Panc1 (cell line): Measurements from ENCODE around the gene GALNT11. TPM values are rescaled to one million over a fixed set of nuclear protein-coding genes. Genes with fewer than 3 reads are reported as not detected.

Experiments used
- ATAC-seq: fragments of 200-7000 bp; cut with Tn5 transposase; 2 replicates; pipeline ENCODE4 v1.9.1; 2020; ENCODE audit warnings: mild to moderate bottlenecking, moderate library complexity
- BruUV-seq: library from RNA; stranded (reverse); fragments of 400-500 nt; replicated peaks from 2 replicates; lab custom pipeline; 2021; lab: Mats Ljungman, UMichigan
- CTCF ChIA-PET: fragments of 300-600 bp; sonication (Branson Sonifier 250); formaldehyde crosslinking; loops from one replicate; lab custom pipeline; 2022; ENCODE audit warnings: antibody characterized with exemption; lab: Charles Lee
- POLR2A ChIA-PET: fragments of 300-600 bp; sonication (Branson Sonifier 250); formaldehyde crosslinking; loops from one replicate; lab custom pipeline; 2022; ENCODE audit warnings: antibody characterized with exemption; lab: Charles Lee
- DNase-seq: peaks from one replicate; pipeline ENCODE4 v3.0.0-alpha.2; 2010; ENCODE audit warnings: low read depth, low spot score
- H3K27ac ChIP-seq: 2 replicates; pipeline ENCODE4 v1.5.1; 2011; ENCODE audit warnings: mild to moderate bottlenecking, low read length, inconsistent platforms
- H3K27me3 ChIP-seq: fragments of 200-500 bp; sonication (Bioruptor generic); 2 replicates; pipeline ENCODE4 v1.6.0; 2014; ENCODE audit warnings: low read length, inconsistent platforms; ENCODE audit not compliant: control insufficient read depth, insufficient read depth
- H3K36me3 ChIP-seq: fragments of 200-500 bp; sonication (Bioruptor generic); 2 replicates; pipeline ENCODE4 v1.5.1; 2014; ENCODE audit warnings: inconsistent platforms, mild to moderate bottlenecking, low read length, moderate library complexity; ENCODE audit not compliant: control insufficient read depth, insufficient read depth
- H3K4me1 ChIP-seq: 2 replicates; pipeline ENCODE4 v1.5.1; 2011; ENCODE audit warnings: inconsistent platforms, mild to moderate bottlenecking, low read length, moderate library complexity; ENCODE audit not compliant: control insufficient read depth, insufficient read depth
- H3K4me3 ChIP-seq, 2 experiments: 2 replicates each; pipeline ENCODE4 v1.5.1; 2011 to 2012; ENCODE audit warnings: low read depth in 2 of 2, low read length in 2 of 2, mild to moderate bottlenecking in 2 of 2, inconsistent platforms in 1 of 2, moderate library complexity in 1 of 2
- H3K9me3 ChIP-seq: fragments of 200-500 bp; sonication (Bioruptor generic); 2 replicates; pipeline ENCODE4 v1.5.1; 2014; ENCODE audit warnings: low read depth, mild to moderate bottlenecking, inconsistent platforms, low read length, moderate library complexity; ENCODE audit not compliant: control insufficient read depth, insufficient read depth
- POLR2AphosphoS5 ChIP-seq: IDR thresholded peaks from 2 replicates; pipeline ENCODE4 v1.6.1; 2012; ENCODE audit warnings: mild to moderate bottlenecking, low read depth, low read length, moderate library complexity
- SIN3A ChIP-seq: IDR thresholded peaks from 2 replicates; pipeline ENCODE4 v1.6.1; 2012; ENCODE audit warnings: low read depth, mild to moderate bottlenecking, low read length, moderate library complexity, borderline replicate concordance; ENCODE audit not compliant: insufficient read depth
- TCF7L2 ChIP-seq: IDR thresholded peaks from 2 replicates; pipeline ENCODE4 v1.6.1; 2011; ENCODE audit warnings: mild to moderate bottlenecking, low read depth, low read length, inconsistent platforms
- in situ Hi-C: cut with HindIII; loops from 2 replicates; pipeline ENCODE4 v1.10.0; 2016; ENCODE audit warnings: low sequenced_read_pairs, low pct_unique_long_range_greater_than_20kb
- intact Hi-C: fragments of 100-400 bp; cut with micrococcal nuclease; formaldehyde crosslinking; loops from one replicate; pipeline ENCODE4 v1.10.0; 2022; ENCODE audit not compliant: unreplicated experiment
- total RNA-seq: library from RNA; stranded (reverse); gene quantifications from one replicate; pipeline ENCODE4 v1.2.1, GENCODE V29; 2021; ENCODE audit not compliant: unreplicated experiment
- TF ChIP-seq, protein P1 (sequence below): fragments of 450-650 bp; IDR thresholded peaks from 2 replicates; pipeline ENCODE4 v1.5.1; 2017; ENCODE audit warnings: mild to moderate bottlenecking
- TF ChIP-seq, protein P2 (sequence below), 2 experiments: IDR thresholded peaks; 2 replicates each; pipeline ENCODE4 v1.6.1; 2011 to 2012; ENCODE audit warnings: low read depth in 2 of 2, control low read depth in 1 of 2, low read length in 1 of 2, mild to moderate bottlenecking in 1 of 2, moderate library complexity in 1 of 2; ENCODE audit not compliant: insufficient read depth in 1 of 2

GALNT11 gene
- total RNA-seq, 1 experiment from 2014 or later = 48.7 TPM

- no peak for ATAC-seq
- POLR2A ChIA-PET = no interaction called here
- H3K27ac ChIP-seq = no peak overlapping the region
- in situ Hi-C loops = no loop called here
- no peak for DNase-seq
- no TSS peak for BruUV-seq
- no peak overlapping the region for H3K4me3 ChIP-seq
- no peaks in the 10 kb centered on the region for H3K27me3 ChIP-seq
- intact Hi-C loops = no loop called here
- CTCF ChIA-PET = interaction anchor here (0.6 kb wide), 1 partner anchor 341 kb away, joined by 8 read pairs; no protein-coding TSS in a partner anchor
- no peaks in the 10 kb centered on the region for H3K4me1 ChIP-seq
- no peaks in the 10 kb centered on the region for H3K9me3 ChIP-seq
- peaks cover 13% of the 10 kb centered on the region for H3K36me3 ChIP-seq
- TF ChIP-seq SIN3A (no peak), TCF7L2 (no peak), POLR2AphosphoS5 (no peak)
- TF ChIP-seq, protein P1, sequence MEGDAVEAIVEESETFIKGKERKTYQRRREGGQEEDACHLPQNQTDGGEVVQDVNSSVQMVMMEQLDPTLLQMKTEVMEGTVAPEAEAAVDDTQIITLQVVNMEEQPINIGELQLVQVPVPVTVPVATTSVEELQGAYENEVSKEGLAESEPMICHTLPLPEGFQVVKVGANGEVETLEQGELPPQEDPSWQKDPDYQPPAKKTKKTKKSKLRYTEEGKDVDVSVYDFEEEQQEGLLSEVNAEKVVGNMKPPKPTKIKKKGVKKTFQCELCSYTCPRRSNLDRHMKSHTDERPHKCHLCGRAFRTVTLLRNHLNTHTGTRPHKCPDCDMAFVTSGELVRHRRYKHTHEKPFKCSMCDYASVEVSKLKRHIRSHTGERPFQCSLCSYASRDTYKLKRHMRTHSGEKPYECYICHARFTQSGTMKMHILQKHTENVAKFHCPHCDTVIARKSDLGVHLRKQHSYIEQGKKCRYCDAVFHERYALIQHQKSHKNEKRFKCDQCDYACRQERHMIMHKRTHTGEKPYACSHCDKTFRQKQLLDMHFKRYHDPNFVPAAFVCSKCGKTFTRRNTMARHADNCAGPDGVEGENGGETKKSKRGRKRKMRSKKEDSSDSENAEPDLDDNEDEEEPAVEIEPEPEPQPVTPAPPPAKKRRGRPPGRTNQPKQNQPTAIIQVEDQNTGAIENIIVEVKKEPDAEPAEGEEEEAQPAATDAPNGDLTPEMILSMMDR = no peak
- TF ChIP-seq, protein P2, sequence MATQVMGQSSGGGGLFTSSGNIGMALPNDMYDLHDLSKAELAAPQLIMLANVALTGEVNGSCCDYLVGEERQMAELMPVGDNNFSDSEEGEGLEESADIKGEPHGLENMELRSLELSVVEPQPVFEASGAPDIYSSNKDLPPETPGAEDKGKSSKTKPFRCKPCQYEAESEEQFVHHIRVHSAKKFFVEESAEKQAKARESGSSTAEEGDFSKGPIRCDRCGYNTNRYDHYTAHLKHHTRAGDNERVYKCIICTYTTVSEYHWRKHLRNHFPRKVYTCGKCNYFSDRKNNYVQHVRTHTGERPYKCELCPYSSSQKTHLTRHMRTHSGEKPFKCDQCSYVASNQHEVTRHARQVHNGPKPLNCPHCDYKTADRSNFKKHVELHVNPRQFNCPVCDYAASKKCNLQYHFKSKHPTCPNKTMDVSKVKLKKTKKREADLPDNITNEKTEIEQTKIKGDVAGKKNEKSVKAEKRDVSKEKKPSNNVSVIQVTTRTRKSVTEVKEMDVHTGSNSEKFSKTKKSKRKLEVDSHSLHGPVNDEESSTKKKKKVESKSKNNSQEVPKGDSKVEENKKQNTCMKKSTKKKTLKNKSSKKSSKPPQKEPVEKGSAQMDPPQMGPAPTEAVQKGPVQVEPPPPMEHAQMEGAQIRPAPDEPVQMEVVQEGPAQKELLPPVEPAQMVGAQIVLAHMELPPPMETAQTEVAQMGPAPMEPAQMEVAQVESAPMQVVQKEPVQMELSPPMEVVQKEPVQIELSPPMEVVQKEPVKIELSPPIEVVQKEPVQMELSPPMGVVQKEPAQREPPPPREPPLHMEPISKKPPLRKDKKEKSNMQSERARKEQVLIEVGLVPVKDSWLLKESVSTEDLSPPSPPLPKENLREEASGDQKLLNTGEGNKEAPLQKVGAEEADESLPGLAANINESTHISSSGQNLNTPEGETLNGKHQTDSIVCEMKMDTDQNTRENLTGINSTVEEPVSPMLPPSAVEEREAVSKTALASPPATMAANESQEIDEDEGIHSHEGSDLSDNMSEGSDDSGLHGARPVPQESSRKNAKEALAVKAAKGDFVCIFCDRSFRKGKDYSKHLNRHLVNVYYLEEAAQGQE (IDR thresholded peaks at IDR 0.05; ENCODE audit: insufficient read depth in 1 of 2, low read depth in 2 of 2, low read length in 1 of 2) = no peak
Observed at GRCh38 chr7:152140560-152140959, 115.1 kb downstream of the GALNT11 start.

- ChIA-PET POLR2A (no interaction called here), CTCF (no interaction called here)
- no peak for DNase-seq
- Histone ChIP-seq H3K36me3 (peaks cover 18% of the 10 kb centered on the region), H3K27ac (no peak overlapping the region), H3K9me3 (no peaks in the 10 kb centered on the region), H3K4me1 (no peaks in the 10 kb centered on the region), H3K4me3 (no peak overlapping the region), H3K27me3 (no peaks in the 10 kb centered on the region)
- no TSS peak for BruUV-seq
- in situ Hi-C loops = no loop called here
- intact Hi-C loops = no loop called here
- ATAC-seq = no peak
- TF ChIP-seq POLR2AphosphoS5 (no peak), SIN3A (no peak), TCF7L2 (no peak)
- TF ChIP-seq, protein P1 = no peak
- TF ChIP-seq, protein P2 (IDR thresholded peaks at IDR 0.05; ENCODE audit: insufficient read depth in 1 of 2, low read depth in 2 of 2, low read length in 1 of 2) = no peak
Observed at GRCh38 chr7:152142976-152143595, 117.6 kb downstream of the GALNT11 start.
